Erythroblast (primary cell): ENCODE data around the gene SLC16A1.

Source experiments
- GATA1 ChIP-seq: IDR thresholded peaks from 2 replicates; pipeline ENCODE4 v1.6.1; 2011; ENCODE audit warnings: low read depth, mild to moderate bottlenecking, control low read depth, low read length, moderate library complexity
- POLR2A ChIP-seq: IDR thresholded peaks from 2 replicates; pipeline ENCODE4 v1.6.1; 2011; ENCODE audit warnings: mild to moderate bottlenecking, low read length

- no peak for TF ChIP-seq POLR2A
- TF ChIP-seq GATA1 = no peak
These were observed 22.0 kb downstream of the SLC16A1 start for GRCh38 chr1:112933820-112934571.
